ENCODE measurements around the gene SPAG7. TPM values are rescaled to one million over a fixed set of nuclear protein-coding genes. Genes with fewer than 3 reads are reported as not detected.
A peak's percentile ranks its signal among the peaks of the same experiment; 100 is the strongest.

Gene SPAG7
- polyA plus RNA-seq, 3 donors: 86.7 to 105 (median 92.6) TPM

DNA sequence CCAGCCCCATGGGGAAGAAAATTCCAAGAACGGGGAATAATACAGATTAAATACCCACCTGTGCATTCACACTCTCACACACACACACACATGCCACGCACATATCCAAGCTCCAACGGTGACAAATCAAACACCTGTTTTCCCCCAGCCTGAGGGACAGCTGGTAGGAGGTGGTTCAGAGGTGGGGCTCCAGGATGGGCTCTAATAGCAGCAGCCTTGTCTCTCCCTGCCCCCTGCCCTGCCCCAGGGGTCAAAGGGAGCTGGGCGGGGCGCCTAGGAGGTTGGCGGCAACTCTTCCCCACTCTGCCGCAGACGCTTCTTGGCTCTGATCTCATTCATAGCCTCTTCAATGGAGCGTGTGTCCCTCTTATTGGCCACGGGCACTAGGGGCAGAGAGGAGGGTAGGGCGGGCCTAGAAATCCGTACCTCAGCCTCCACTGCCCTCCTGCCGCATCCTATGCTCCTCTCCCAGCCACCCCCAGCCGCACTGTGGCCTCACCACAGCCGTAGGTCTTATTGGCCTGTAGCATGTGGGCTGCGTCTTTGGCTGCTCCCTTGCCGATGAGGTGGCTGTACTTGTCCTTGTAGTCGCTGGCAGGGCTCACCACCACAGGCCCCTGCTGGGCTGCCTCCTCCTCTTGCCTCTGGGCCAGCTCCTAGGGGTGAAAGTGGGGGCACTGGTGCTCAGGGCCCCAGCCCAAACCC lies 8.2 kb downstream of the SPAG7 start:
- DNase-seq (ENCODE audit: extremely low read depth in 1 of 11, low read depth in 9 of 11, low spot score in 4 of 11): no peak

- no peak for DNase-seq (ENCODE audit: extremely low read depth in 1 of 11, low read depth in 9 of 11, low spot score in 4 of 11)
Measured at GRCh38 chr17:4958102-4958501, 9.5 kb downstream of the SPAG7 start.

GRCh38 chr17:4956493-4957061 lies 11.0 kb downstream of the SPAG7 start:
- DNase-seq (ENCODE audit: extremely low read depth in 1 of 11, low read depth in 9 of 11, low spot score in 4 of 11): no peak

DNA sequence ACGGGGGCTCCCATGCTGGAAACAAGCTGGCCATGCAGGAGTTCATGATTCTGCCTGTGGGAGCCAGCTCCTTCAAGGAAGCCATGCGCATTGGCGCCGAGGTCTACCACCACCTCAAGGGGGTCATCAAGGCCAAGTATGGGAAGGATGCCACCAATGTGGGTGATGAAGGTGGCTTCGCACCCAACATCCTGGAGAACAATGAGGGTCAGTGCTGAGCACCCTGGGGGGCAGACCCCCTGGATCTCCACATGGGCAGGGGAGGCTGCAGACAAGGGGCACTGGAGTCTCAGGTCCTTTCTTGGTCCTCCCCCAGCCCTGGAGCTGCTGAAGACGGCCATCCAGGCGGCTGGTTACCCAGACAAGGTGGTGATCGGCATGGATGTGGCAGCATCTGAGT lies 12.5 kb downstream of the SPAG7 start:
- DNase-seq (ENCODE audit: extremely low read depth in 1 of 11, low read depth in 9 of 11, low spot score in 4 of 11): no peak

DNA sequence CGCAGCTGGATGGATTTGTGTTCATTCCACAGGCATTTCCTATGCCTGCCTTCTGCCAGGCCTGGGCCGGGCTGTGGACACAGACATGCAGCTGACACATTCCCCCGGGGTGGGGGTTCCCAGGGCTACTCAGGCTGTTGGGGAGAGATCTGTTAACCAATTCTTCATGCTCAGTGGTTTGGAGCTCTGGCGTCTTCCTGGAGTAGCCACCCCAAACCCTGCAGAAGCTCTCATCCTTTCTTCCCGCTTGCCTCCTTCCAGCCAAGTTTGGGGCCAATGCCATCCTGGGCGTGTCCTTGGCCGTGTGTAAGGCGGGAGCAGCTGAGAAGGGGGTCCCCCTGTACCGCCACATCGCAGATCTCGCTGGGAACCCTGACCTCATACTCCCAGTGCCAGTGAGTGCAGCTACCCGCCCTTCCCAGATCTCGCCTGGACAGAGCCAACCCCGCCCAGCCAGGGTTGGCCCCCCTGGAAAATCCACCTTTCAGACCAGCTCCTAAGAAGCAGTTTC lies 14.1 kb downstream of the SPAG7 start:
- DNase-seq (ENCODE audit: extremely low read depth in 1 of 11, low read depth in 9 of 11, low spot score in 4 of 11): no peak

- no peak for DNase-seq (ENCODE audit: extremely low read depth in 1 of 11, low read depth in 9 of 11, low spot score in 4 of 11)
Measured at GRCh38 chr17:4951486-4951885, 16.1 kb downstream of the SPAG7 start.

- no peak for DNase-seq (ENCODE audit: extremely low read depth in 1 of 11, low read depth in 9 of 11, low spot score in 4 of 11)
Measured at GRCh38 chr17:4950746-4951204, 16.8 kb downstream of the SPAG7 start, which contains the start of gene ENO3. ENO3 (plus strand) TSS chr17:4951119; CDS start chr17:4951830, 711 bp downstream.

GRCh38 chr17:4950075-4950745 lies 17.4 kb downstream of the SPAG7 start:
- no peak for DNase-seq (ENCODE audit: extremely low read depth in 1 of 11, low read depth in 9 of 11, low spot score in 4 of 11)

GRCh38 chr17:4949321-4950074 lies 18.1 kb downstream of the SPAG7 start:
- DNase-seq (ENCODE audit: extremely low read depth in 1 of 11, low read depth in 9 of 11, low spot score in 4 of 11): no peak

GRCh38 chr17:4948931-4949320 lies 18.7 kb downstream of the SPAG7 start:
- DNase-seq (ENCODE audit: extremely low read depth in 1 of 11, low read depth in 9 of 11, low spot score in 4 of 11): peak in 9 of 11 donors; percentile 66 to 89 (median 83)

- peak in 9 of 11 donors; percentile 64 to 86 (median 82) for DNase-seq (ENCODE audit: extremely low read depth in 1 of 11, low read depth in 9 of 11, low spot score in 4 of 11)
Measured at GRCh38 chr17:4948166-4948930, 19.3 kb downstream of the SPAG7 start, which contains the start of gene PFN1. PFN1 (minus strand) TSS chr17:4948530; CDS start chr17:4948394, 136 bp downstream.

DNA sequence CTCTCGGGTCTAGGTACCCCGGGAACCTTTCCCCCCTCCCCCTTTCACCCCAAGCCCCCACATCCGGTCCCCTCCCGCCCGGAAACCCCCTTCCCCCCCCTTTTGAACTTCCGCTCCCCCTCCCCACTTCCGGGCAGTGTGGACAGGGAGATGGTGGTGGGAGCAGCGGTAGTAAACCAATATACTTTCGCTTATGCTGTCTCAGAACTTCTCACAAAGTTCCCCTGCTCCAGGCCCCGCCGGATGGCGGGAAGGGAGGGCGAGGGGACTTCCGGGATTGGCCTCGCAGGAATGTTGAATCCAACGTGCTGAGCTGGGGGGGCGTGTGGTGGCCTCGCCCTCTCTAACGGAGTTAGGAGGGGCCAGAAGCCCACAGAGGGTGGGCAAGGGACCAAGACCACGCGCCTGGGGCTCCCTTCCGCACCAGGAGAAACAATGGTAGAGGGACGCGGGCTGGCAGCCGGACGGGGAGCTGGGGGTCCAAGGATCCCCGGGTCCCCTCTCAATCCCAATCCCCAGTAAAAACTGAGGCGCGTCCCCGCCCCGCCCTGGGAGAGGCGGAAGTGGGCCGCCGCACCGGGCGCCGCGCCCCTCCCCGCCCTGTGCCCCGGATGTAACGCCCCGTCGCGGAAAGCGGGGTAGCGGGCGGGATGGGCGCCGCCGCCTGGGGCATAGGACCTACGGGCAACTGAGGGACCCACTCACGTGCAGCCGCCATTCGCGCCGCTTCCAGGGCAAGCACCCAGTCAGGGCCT lies 20.0 kb downstream of the SPAG7 start:
- DNase-seq (ENCODE audit: extremely low read depth in 1 of 11, low read depth in 9 of 11, low spot score in 4 of 11): peak in 1 of 11 donors; percentile 77

DNA sequence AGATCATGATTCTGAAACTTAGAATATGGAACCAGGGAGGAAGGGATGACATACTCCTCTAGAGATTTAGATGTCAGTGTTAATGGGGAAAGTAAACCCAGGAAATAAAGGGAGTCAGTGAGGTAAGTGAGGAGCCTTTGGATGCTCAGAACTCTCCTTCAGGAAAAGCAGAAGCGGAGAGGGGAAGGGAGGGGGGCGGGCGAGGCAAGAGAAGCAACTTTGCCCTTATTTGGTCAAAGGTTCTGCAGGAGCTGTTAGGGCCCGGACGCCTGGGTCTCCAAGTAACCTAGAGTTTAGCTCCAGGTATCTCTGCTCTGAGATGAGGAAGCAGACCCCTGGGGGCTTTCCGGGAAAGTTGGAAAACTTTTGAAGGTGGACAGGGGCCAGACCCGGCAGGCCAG lies 20.6 kb downstream of the SPAG7 start:
- DNase-seq (ENCODE audit: extremely low read depth in 1 of 11, low read depth in 9 of 11, low spot score in 4 of 11): no peak

DNA sequence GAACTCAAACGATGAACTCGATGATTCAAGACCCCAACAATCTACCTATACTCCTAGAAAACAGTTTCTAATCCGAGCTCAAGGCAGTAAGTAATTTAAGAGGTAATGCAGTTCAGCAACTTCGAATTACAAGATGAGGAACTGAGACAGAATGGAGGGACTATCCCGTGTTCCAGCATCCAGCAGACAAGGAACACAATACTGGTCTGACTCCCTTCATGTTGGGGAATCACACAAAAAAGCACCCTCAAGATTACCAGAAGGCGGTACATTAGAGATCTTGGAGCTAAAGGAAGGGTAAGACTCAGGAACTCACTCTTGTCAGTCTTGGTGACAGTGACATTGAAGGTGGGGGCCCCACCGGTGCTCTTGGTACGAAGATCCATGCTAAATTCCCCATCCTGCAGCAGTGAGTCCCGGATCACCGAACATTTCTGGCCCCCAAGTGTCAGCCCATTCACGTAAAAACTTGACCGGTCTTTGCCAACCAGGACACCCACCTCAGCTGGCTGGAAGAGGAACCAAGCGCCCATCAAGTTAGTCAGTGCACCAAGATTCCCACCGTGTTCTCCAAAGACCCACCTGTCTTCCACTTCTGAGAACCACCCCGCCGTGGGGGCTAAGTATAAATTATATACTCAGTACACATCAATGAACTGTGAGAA lies 21.2 kb downstream of the SPAG7 start:
- DNase-seq (ENCODE audit: extremely low read depth in 1 of 11, low read depth in 9 of 11, low spot score in 4 of 11): no peak

DNA sequence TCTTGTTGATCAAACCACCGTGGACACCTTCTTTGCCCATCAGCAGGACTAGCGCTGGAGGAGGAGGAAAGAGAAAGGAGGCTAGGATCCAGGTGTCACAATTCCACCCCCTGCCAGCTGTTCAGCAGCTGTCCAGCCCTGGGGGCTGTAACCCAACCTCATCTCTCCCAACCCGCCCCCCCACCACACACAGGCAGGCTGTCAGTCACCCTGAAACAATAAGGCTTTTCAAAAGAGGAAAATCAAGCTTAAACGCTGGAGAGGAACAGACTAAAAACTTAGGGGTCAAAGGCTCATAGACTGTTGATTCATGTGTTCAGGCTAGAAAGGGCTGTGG lies 21.7 kb downstream of the SPAG7 start:
- DNase-seq (ENCODE audit: extremely low read depth in 1 of 11, low read depth in 9 of 11, low spot score in 4 of 11): no peak

- DNase-seq (ENCODE audit: extremely low read depth in 1 of 11, low read depth in 9 of 11, low spot score in 4 of 11): no peak
Measured at GRCh38 chr17:4945176-4945943, 22.3 kb downstream of the SPAG7 start.
